IMR-90 (cell line): Measurements from ENCODE around the gene SPSB4. TPM values are rescaled to one million over a fixed set of nuclear protein-coding genes. Genes with fewer than 3 reads are reported as not detected.

ENCODE experiments used
- ATAC-seq: fragments of 200-7000 bp; cut with Tn5 transposase; 2 replicates; pipeline ENCODE4 v1.9.1; 2020; ENCODE audit warnings: low read depth, mild to moderate bottlenecking, moderate library complexity
- BruUV-seq: library from RNA; stranded (reverse); fragments of 400-500 nt; replicated peaks from 2 replicates; lab custom pipeline; 2021; lab: Mats Ljungman, UMichigan
- CTCF ChIA-PET: fragments of 300-600 bp; formaldehyde crosslinking; extraction: SDS; loops from one replicate; lab custom pipeline; 2021; ENCODE audit warnings: antibody characterized with exemption; lab: Yijun Ruan, JAX
- POLR2A ChIA-PET: fragments of 300-600 bp; sonication (Branson Sonifier 250); formaldehyde crosslinking; loops from one replicate; lab custom pipeline; 2022; ENCODE audit warnings: antibody characterized with exemption; ENCODE audit not compliant: unreplicated experiment; lab: Charles Lee
- DNase-seq: peaks from one replicate; pipeline ENCODE4 v3.0.0; 2013
- H2AFZ ChIP-seq: replicated peaks from 2 replicates; pipeline ENCODE3; 2013; ENCODE audit warnings: low read length, mild to moderate bottlenecking; ENCODE audit not compliant: poor library complexity
- H2AK5ac ChIP-seq: 2 replicates; pipeline ENCODE4 v1.6.1; 2013; ENCODE audit warnings: low read depth, low read length, inconsistent platforms
- H2AK9ac ChIP-seq: replicated peaks from 2 replicates; pipeline ENCODE3; 2013; ENCODE audit warnings: mild to moderate bottlenecking, low read depth, low read length, moderate library complexity; ENCODE audit not compliant: poor library complexity
- H2BK120ac ChIP-seq: 2 replicates; pipeline ENCODE4 v1.6.1; 2013; ENCODE audit warnings: low read depth, low read length, inconsistent platforms
- H2BK15ac ChIP-seq: 3 replicates; pipeline ENCODE4 v1.6.1; 2013; ENCODE audit warnings: low read depth, low read length, inconsistent platforms
- H2BK20ac ChIP-seq: 2 replicates; pipeline ENCODE4 v1.6.1; 2013; ENCODE audit warnings: low read depth, mild to moderate bottlenecking, inconsistent platforms, low read length, moderate library complexity
- H2BK5ac ChIP-seq: 2 replicates; pipeline ENCODE4 v1.6.1; 2013; ENCODE audit warnings: mild to moderate bottlenecking, low read depth, low read length, inconsistent platforms; ENCODE audit not compliant: poor library complexity, severe bottlenecking
- H3K14ac ChIP-seq: replicated peaks from 2 replicates; pipeline ENCODE4 v1.6.1; 2013; ENCODE audit warnings: low read depth, low read length, inconsistent platforms
- H3K18ac ChIP-seq: 2 replicates; pipeline ENCODE4 v1.6.1; 2013; ENCODE audit warnings: low read depth, low read length, control low read depth
- H3K23ac ChIP-seq: 2 replicates; pipeline ENCODE4 v1.6.1; 2013; ENCODE audit warnings: low read depth, low read length, inconsistent platforms
- H3K27ac ChIP-seq: 2 replicates; pipeline ENCODE4 v1.5.1; 2013; ENCODE audit warnings: mild to moderate bottlenecking, control low read depth, low read length; ENCODE audit not compliant: insufficient read depth
- H3K27me3 ChIP-seq: 2 replicates; pipeline ENCODE4 v1.6.1; 2013; ENCODE audit warnings: low read length; ENCODE audit not compliant: control insufficient read depth, insufficient read depth
- H3K36me3 ChIP-seq: 2 replicates; pipeline ENCODE4 v1.6.1; 2013; ENCODE audit warnings: low read length, mixed read lengths; ENCODE audit not compliant: control insufficient read depth, insufficient read depth
- H3K4ac ChIP-seq: 2 replicates; pipeline ENCODE4 v1.6.1; 2013; ENCODE audit warnings: low read depth, low read length, inconsistent platforms
- H3K4me1 ChIP-seq: 2 replicates; pipeline ENCODE4 v1.6.1; 2013; ENCODE audit warnings: low read length, mixed read lengths; ENCODE audit not compliant: control insufficient read depth, insufficient read depth
- H3K4me2 ChIP-seq: 2 replicates; pipeline ENCODE4 v1.6.1; 2013; ENCODE audit warnings: low read depth, mild to moderate bottlenecking, control low read depth, low read length, moderate library complexity
- H3K4me3 ChIP-seq: 2 replicates; pipeline ENCODE4 v1.5.1; 2013; ENCODE audit warnings: low read depth, mild to moderate bottlenecking, control low read depth, low read length, moderate library complexity; ENCODE audit not compliant: insufficient read depth
- H3K56ac ChIP-seq: 2 replicates; pipeline ENCODE4 v1.6.1; 2013; ENCODE audit warnings: low read length, inconsistent platforms; ENCODE audit not compliant: insufficient read depth; ENCODE audit errors: extremely low read depth
- H3K79me1 ChIP-seq, 2 experiments: 2 replicates each; pipeline ENCODE4 v1.6.1; 2013; ENCODE audit warnings: low read length in 2 of 2, inconsistent platforms in 1 of 2, low read depth in 1 of 2
- H3K9ac ChIP-seq: 2 replicates; pipeline ENCODE4 v1.6.1; 2013; ENCODE audit warnings: low read depth, low read length, control low read depth
- H3K9me1 ChIP-seq: 2 replicates; pipeline ENCODE4 v1.6.1; 2013; ENCODE audit warnings: low read length, inconsistent platforms; ENCODE audit not compliant: insufficient read depth
- H3K9me3 ChIP-seq: 2 replicates; pipeline ENCODE4 v1.6.1; 2013; ENCODE audit warnings: low read length; ENCODE audit not compliant: control insufficient read depth, insufficient read depth
- H4K20me1 ChIP-seq: 2 replicates; pipeline ENCODE4 v1.6.1; 2013; ENCODE audit warnings: low read length, inconsistent platforms; ENCODE audit not compliant: insufficient read depth
- H4K5ac ChIP-seq: 2 replicates; pipeline ENCODE4 v1.6.1; 2013; ENCODE audit warnings: mild to moderate bottlenecking, low read depth, low read length, control low read depth
- H4K8ac ChIP-seq, 2 experiments: 2 replicates each; pipeline ENCODE4 v1.6.1; 2013; ENCODE audit warnings: low read depth in 2 of 2, low read length in 2 of 2, control low read depth in 1 of 2, inconsistent platforms in 1 of 2
- H4K91ac ChIP-seq: 2 replicates; pipeline ENCODE4 v1.6.1; 2013; ENCODE audit warnings: low read depth, low read length, inconsistent platforms; ENCODE audit not compliant: insufficient read depth
- BHLHE40 ChIP-seq: fragments of 150-350 bp; IDR thresholded peaks from 2 replicates; pipeline ENCODE4 v1.6.1; 2016; ENCODE audit warnings: mild to moderate bottlenecking, low read depth, low read length
- CEBPB ChIP-seq: IDR thresholded peaks from 2 replicates; pipeline ENCODE4 v1.6.1; 2012; ENCODE audit warnings: low read depth, low read length, improper control_type of control experiment
- CHD1 ChIP-seq: IDR thresholded peaks from 2 replicates; pipeline ENCODE4 v1.6.1; 2012; ENCODE audit warnings: low read depth, low read length, improper control_type of control experiment
- CTCF ChIP-seq: conservative IDR thresholded peaks from 2 replicates; pipeline ENCODE4 v1.5.1; 2012; ENCODE audit warnings: mild to moderate bottlenecking, low read depth, low read length, improper control_type of control experiment
- ELK1 ChIP-seq: fragments of 150-350 bp; IDR thresholded peaks from 2 replicates; pipeline ENCODE4 v1.6.1; 2016; ENCODE audit warnings: low read depth, mild to moderate bottlenecking, low read length, moderate library complexity, borderline replicate concordance
- FOS ChIP-seq: fragments of 150-350 bp; IDR thresholded peaks from 2 replicates; pipeline ENCODE4 v1.6.1; 2016; ENCODE audit warnings: low read depth, low read length
- MAFK ChIP-seq: IDR thresholded peaks from 2 replicates; pipeline ENCODE4 v1.6.1; 2012; ENCODE audit warnings: low read depth, low read length, improper control_type of control experiment
- MAZ ChIP-seq: IDR thresholded peaks from 2 replicates; pipeline ENCODE4 v1.6.1; 2012; ENCODE audit warnings: low read depth, mild to moderate bottlenecking, low read length, improper control_type of control experiment, moderate library complexity, borderline replicate concordance
- MXI1 ChIP-seq: IDR thresholded peaks from 2 replicates; pipeline ENCODE4 v1.6.1; 2012; ENCODE audit warnings: low read depth, mild to moderate bottlenecking, low read length, moderate library complexity, borderline replicate concordance
- NFE2L2 ChIP-seq: fragments of 150-350 bp; IDR thresholded peaks from 2 replicates; pipeline ENCODE4 v1.6.1; 2016; ENCODE audit warnings: low read depth, mild to moderate bottlenecking, low read length
- POLR2A ChIP-seq: IDR thresholded peaks from 2 replicates; pipeline ENCODE4 v1.6.1; 2012; ENCODE audit warnings: mild to moderate bottlenecking, low read depth, low read length
- RAD21 ChIP-seq: IDR thresholded peaks from 2 replicates; pipeline ENCODE4 v1.6.1; 2012; ENCODE audit warnings: low read length, improper control_type of control experiment
- RCOR1 ChIP-seq: IDR thresholded peaks from 2 replicates; pipeline ENCODE4 v1.6.1; 2012; ENCODE audit warnings: mild to moderate bottlenecking, low read length, improper control_type of control experiment; ENCODE audit not compliant: insufficient replicate concordance
- RFX5 ChIP-seq: IDR thresholded peaks from 2 replicates; pipeline ENCODE4 v1.8.0; 2012; ENCODE audit warnings: low read depth, mild to moderate bottlenecking, low read length, moderate library complexity
- SMC3 ChIP-seq: fragments of 150-350 bp; IDR thresholded peaks from 2 replicates; pipeline ENCODE4 v1.6.1; 2016; ENCODE audit warnings: low read depth, mild to moderate bottlenecking, antibody characterized with exemption, low read length, moderate library complexity
- USF2 ChIP-seq: fragments of 150-350 bp; IDR thresholded peaks from 2 replicates; pipeline ENCODE4 v1.6.1; 2017; ENCODE audit warnings: mild to moderate bottlenecking, antibody characterized with exemption, low read length, low read depth
- WGBS, 2 experiments: methylation state at CpG; one replicate each; pipeline versions ENCODE4 v1.1.5 to v1.1.7; 2013; ENCODE audit warnings: missing lambda C conversion rate in 2 of 2; ENCODE audit not compliant: insufficient read length in 1 of 2; ENCODE audit errors: extremely low coverage in 2 of 2; 5-methylcytosine and 5-hydroxymethylcytosine counted together
- dilution Hi-C: fragments of 300-500 bp; cut with HindIII; formaldehyde crosslinking; loops from one replicate; pipeline ENCODE4 v1.14.3; 2018; ENCODE audit warnings: low sequenced_read_pairs; ENCODE audit not compliant: unreplicated experiment
- in situ Hi-C: fragments of 300-500 bp; cut with MboI; formaldehyde crosslinking; loops from 3 replicates; pipeline ENCODE4 v1.14.3; 2019; ENCODE audit warnings: low sequenced_read_pairs, inconsistent platforms, mixed read lengths
- intact Hi-C: fragments of 100-400 bp; cut with micrococcal nuclease; formaldehyde crosslinking; loops from 2 replicates; pipeline ENCODE4 v1.10.0; 2022
- polyA plus RNA-seq, 3 experiments: library from polyadenylated mRNA; depleted of rRNA; stranded (reverse); fragments of >200 nt; gene quantifications; 2 replicates each; pipeline ENCODE4 v1.2.3, GENCODE V29; 2012; ENCODE audit warnings: low replicate concordance in 1 of 3
- total RNA-seq: library from RNA; depleted of rRNA; stranded (reverse); fragments of >200 nt; gene quantifications from 2 replicates; pipeline ENCODE4 v1.2.3, GENCODE V29; 2012

Gene SPSB4
- total and polyA plus RNA-seq, 2 of the 4 experiments (the other 2 are of a cell fraction): not detected

GRCh38 chr3:141063831-141064230 lies 12.7 kb downstream of the SPSB4 start:
- no peak for ATAC-seq
- BruUV-seq: no TSS peak
- WGBS, 2 experiments: no CpG with 5 or more reads among the region's 1 CpG

More at GRCh38 chr3:141063831-141064230, 12.7 kb downstream of the SPSB4 start:
- Histone ChIP-seq H3K9me3 (no peaks in the 10 kb centered on the region), H2BK5ac (no peak overlapping the region), H2AK9ac (no peak overlapping the region), H4K20me1 (no peaks in the 10 kb centered on the region), H3K23ac (no peak overlapping the region), H2BK15ac (no peak overlapping the region), H4K91ac (no peak overlapping the region), H3K4me3 (no peak overlapping the region), H3K79me1 (no peaks in the 10 kb centered on the region), H2AK5ac (no peak overlapping the region), H3K27ac (no peak overlapping the region), H3K9ac (no peak overlapping the region), H3K4ac (no peak overlapping the region), H3K14ac (no peak overlapping the region), H2BK20ac (no peak overlapping the region), H4K5ac (no peak overlapping the region), H3K36me3 (no peaks in the 10 kb centered on the region), H4K8ac (no peak overlapping the region), H2AFZ (no peak overlapping the region), H3K56ac (no peak overlapping the region), H3K4me1 (no peaks in the 10 kb centered on the region), H2BK120ac (no peak overlapping the region), H3K4me2 (no peak overlapping the region), H3K9me1 (no peaks in the 10 kb centered on the region), H3K18ac (no peak overlapping the region), H3K27me3 (peaks cover 6% of the 10 kb centered on the region)
- intact Hi-C loops (no loop called here), dilution Hi-C loops (no loop called here), in situ Hi-C loops (no loop called here)
- no peak for TF ChIP-seq POLR2A
- no peak for TF ChIP-seq NFE2L2
- no peak for TF ChIP-seq ELK1
- no peak for TF ChIP-seq MAZ
- TF ChIP-seq MXI1: no peak
- TF ChIP-seq RFX5: no peak
- no peak for TF ChIP-seq RCOR1
- no peak for TF ChIP-seq FOS
- no peak for TF ChIP-seq SMC3
- TF ChIP-seq CTCF: no peak
- TF ChIP-seq USF2: no peak
- TF ChIP-seq CEBPB: no peak
- no peak for TF ChIP-seq BHLHE40
- no peak for TF ChIP-seq MAFK
- no peak for TF ChIP-seq RAD21
- TF ChIP-seq CHD1: no peak
- ChIA-PET POLR2A (no interaction called here), CTCF (no interaction called here)
- no peak for DNase-seq
